Mammary epithelial cell (primary cell): Measurements from ENCODE around the gene HIKESHI.

Source experiments
- EZH2 ChIP-seq: IDR thresholded peaks from 2 replicates; pipeline ENCODE4 v1.6.1; 2012; ENCODE audit warnings: low read length, inconsistent platforms, borderline replicate concordance
- TF ChIP-seq, protein P1 (sequence below), 2 donors: IDR thresholded peaks in 1 of 2; conservative IDR thresholded peaks in 1 of 2; 2 replicates each; pipeline ENCODE4 v1.5.1; 2011 to 2012; ENCODE audit warnings: inconsistent platforms in 2 of 2, low read length in 2 of 2, mild to moderate bottlenecking in 2 of 2, control low read depth in 1 of 2, low read depth in 1 of 2; ENCODE audit not compliant: insufficient read depth in 1 of 2; ENCODE audit errors: extremely low read depth in 1 of 2

DNA sequence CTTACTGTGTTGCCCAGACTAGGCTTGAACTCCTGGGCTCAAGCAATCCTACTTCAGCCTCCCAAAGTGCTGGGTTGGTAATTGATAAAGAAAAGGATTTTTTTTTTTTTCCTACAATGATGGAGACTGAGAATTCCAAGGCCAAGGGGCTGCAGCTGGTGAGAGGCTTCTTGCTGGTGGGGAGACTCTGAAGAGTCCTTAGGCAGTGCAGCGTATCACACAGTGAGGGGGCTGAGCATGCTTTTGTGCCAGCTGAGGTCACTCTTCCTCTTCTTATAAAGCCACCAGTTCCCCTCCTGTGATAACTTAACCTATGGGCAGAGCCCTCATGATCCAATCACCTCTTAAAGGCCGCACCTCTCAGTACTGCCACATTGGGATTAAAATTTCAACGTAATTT lies 44.5 kb downstream of the HIKESHI start:
- TF ChIP-seq, protein P1, sequence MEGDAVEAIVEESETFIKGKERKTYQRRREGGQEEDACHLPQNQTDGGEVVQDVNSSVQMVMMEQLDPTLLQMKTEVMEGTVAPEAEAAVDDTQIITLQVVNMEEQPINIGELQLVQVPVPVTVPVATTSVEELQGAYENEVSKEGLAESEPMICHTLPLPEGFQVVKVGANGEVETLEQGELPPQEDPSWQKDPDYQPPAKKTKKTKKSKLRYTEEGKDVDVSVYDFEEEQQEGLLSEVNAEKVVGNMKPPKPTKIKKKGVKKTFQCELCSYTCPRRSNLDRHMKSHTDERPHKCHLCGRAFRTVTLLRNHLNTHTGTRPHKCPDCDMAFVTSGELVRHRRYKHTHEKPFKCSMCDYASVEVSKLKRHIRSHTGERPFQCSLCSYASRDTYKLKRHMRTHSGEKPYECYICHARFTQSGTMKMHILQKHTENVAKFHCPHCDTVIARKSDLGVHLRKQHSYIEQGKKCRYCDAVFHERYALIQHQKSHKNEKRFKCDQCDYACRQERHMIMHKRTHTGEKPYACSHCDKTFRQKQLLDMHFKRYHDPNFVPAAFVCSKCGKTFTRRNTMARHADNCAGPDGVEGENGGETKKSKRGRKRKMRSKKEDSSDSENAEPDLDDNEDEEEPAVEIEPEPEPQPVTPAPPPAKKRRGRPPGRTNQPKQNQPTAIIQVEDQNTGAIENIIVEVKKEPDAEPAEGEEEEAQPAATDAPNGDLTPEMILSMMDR (conservative IDR thresholded peaks at IDR 0.05 in 1 of 2, IDR thresholded peaks at IDR 0.05 in 1 of 2; ENCODE audit: extremely low read depth in 1 of 2, insufficient read depth in 1 of 2, low read depth in 1 of 2, low read length in 2 of 2) = no peak
- no peak for TF ChIP-seq EZH2
